H1 (cell line): ENCODE data around the gene MACROD2. TPM values are rescaled to one million over a fixed set of nuclear protein-coding genes. Genes with fewer than 3 reads are reported as not detected.

Experiments used
- CTCF ChIA-PET: fragments of 300-600 bp; sonication (Branson Sonifier 250); formaldehyde crosslinking; loops from one replicate; lab custom pipeline; 2021; ENCODE audit not compliant: partially characterized antibody; lab: Charles Lee
- POLR2A ChIA-PET: fragments of 300-600 bp; sonication (Branson Sonifier 250); formaldehyde crosslinking; loops from one replicate; lab custom pipeline; 2021; ENCODE audit warnings: inconsistent platforms; ENCODE audit not compliant: partially characterized antibody; lab: Charles Lee
- DNase-seq, 2 experiments: peaks; one replicate each; pipeline versions ENCODE4 v3.0.0 to v3.0.0-alpha.2; 2010 to 2022; ENCODE audit warnings: low spot score in 2 of 2, low read depth in 1 of 2, mixed read lengths in 1 of 2
- FAIRE-seq: peaks from 2 replicates; lab custom pipeline; 2011; peaks lifted over from hg19 to GRCh38; lab: Jason Lieb, UNC
- H2AFZ ChIP-seq: 2 replicates; pipeline ENCODE4 v1.8.1; 2012; ENCODE audit warnings: low read length, inconsistent platforms
- H2AK5ac ChIP-seq: 2 replicates; pipeline ENCODE4 v1.6.1; 2013; ENCODE audit warnings: low read depth, low read length
- H2BK120ac ChIP-seq: replicated peaks from 2 replicates; pipeline ENCODE3; 2013; ENCODE audit warnings: low read depth, low read length, inconsistent platforms
- H2BK12ac ChIP-seq: 2 replicates; pipeline ENCODE4 v1.6.1; 2013; ENCODE audit warnings: low read depth, low read length
- H2BK15ac ChIP-seq: 2 replicates; pipeline ENCODE4 v1.6.1; 2013; ENCODE audit warnings: low read length
- H2BK20ac ChIP-seq: 2 replicates; pipeline ENCODE4 v1.6.1; 2013; ENCODE audit warnings: low read length
- H2BK5ac ChIP-seq: 2 replicates; pipeline ENCODE4 v1.6.1; 2013; ENCODE audit warnings: low read depth, low read length
- H3K14ac ChIP-seq: 2 replicates; pipeline ENCODE4 v1.6.1; 2013; ENCODE audit warnings: inconsistent platforms; ENCODE audit not compliant: insufficient read length
- H3K18ac ChIP-seq: 2 replicates; pipeline ENCODE4 v1.6.1; 2013; ENCODE audit warnings: low read length; ENCODE audit errors: extremely low read depth
- H3K23ac ChIP-seq: 2 replicates; pipeline ENCODE4 v1.6.1; 2013; ENCODE audit warnings: inconsistent platforms; ENCODE audit not compliant: insufficient read length
- H3K23me2 ChIP-seq: 2 replicates; pipeline ENCODE4 v1.6.1; 2013; ENCODE audit warnings: low read depth, low read length
- H3K27ac ChIP-seq: 2 replicates; pipeline ENCODE4 v1.6.1; 2011; ENCODE audit warnings: low read depth, low read length, inconsistent platforms
- H3K27me3 ChIP-seq, 4 experiments: replicated peaks in 1 of 4; 1 replicate in 1 of 4; 2 replicates in 3 of 4; pipeline versions ENCODE4 v1.6.1 to v1.8.1; 2011 to 2013; ENCODE audit warnings: low read length in 3 of 4, mild to moderate bottlenecking in 3 of 4, inconsistent platforms in 2 of 4, mixed read lengths in 2 of 4, moderate library complexity in 1 of 4; ENCODE audit not compliant: control insufficient read depth in 3 of 4, insufficient read depth in 3 of 4; ENCODE audit errors: extremely low read depth in 1 of 4
- H3K36me3 ChIP-seq, 4 experiments: 2 replicates each; pipeline versions ENCODE4 v1.6.1 to v1.8.1; 2011 to 2013; ENCODE audit warnings: mild to moderate bottlenecking in 4 of 4, low read length in 3 of 4, moderate library complexity in 2 of 4, control low read depth in 1 of 4, inconsistent platforms in 1 of 4; ENCODE audit not compliant: insufficient read depth in 4 of 4, control insufficient read depth in 2 of 4
- H3K4ac ChIP-seq: replicated peaks from 2 replicates; pipeline ENCODE3; 2013; ENCODE audit warnings: low read length, low read depth, mixed read lengths, inconsistent platforms; ENCODE audit not compliant: insufficient read length
- H3K4me1 ChIP-seq, 4 experiments: replicated peaks in 1 of 4; 1 replicate in 1 of 4; 2 replicates in 3 of 4; pipeline versions ENCODE4 v1.6.1 to v1.8.1; 2011 to 2013; ENCODE audit warnings: low read length in 3 of 4, inconsistent platforms in 2 of 4, mixed read lengths in 1 of 4; ENCODE audit not compliant: insufficient read depth in 4 of 4, control insufficient read depth in 3 of 4
- H3K4me2 ChIP-seq, 2 experiments: 2 replicates each; pipeline versions ENCODE4 v1.6.1 to v1.8.1; 2011 to 2013; ENCODE audit warnings: low read depth in 2 of 2, low read length in 2 of 2, control low read depth in 1 of 2, inconsistent platforms in 1 of 2, mild to moderate bottlenecking in 1 of 2; ENCODE audit not compliant: insufficient read depth in 1 of 2
- H3K4me3 ChIP-seq, 4 experiments: fragments of 200-600, 300-600 bp in 1 of 4; sonication (generic), shearing (Covaris generic), sonication (Bioruptor Twin) in 1 of 4; 2 replicates each; pipeline versions ENCODE4 v1.5.1 to v1.8.1; 2011 to 2016; ENCODE audit warnings: low read length in 4 of 4, low read depth in 3 of 4, control low read depth in 2 of 4, inconsistent platforms in 2 of 4, mild to moderate bottlenecking in 2 of 4, mixed read lengths in 1 of 4, moderate library complexity in 1 of 4; ENCODE audit not compliant: insufficient read depth in 2 of 4; ENCODE audit errors: extremely low read depth in 1 of 4
- H3K56ac ChIP-seq: replicated peaks from 2 replicates; pipeline ENCODE3; 2013; ENCODE audit warnings: low read depth, mild to moderate bottlenecking, mixed read lengths, low read length, inconsistent platforms; ENCODE audit not compliant: insufficient read length
- H3K79me1 ChIP-seq: 2 replicates; pipeline ENCODE4 v1.6.1; 2013; ENCODE audit warnings: low read depth, low read length, control low read depth
- H3K79me2 ChIP-seq, 2 experiments: 2 replicates each; pipeline versions ENCODE4 v1.6.1 to v1.8.1; 2012 to 2013; ENCODE audit warnings: low read length in 2 of 2, mild to moderate bottlenecking in 2 of 2, inconsistent platforms in 1 of 2; ENCODE audit not compliant: insufficient read depth in 2 of 2, control insufficient read depth in 1 of 2
- H3K9ac ChIP-seq, 4 experiments: replicated peaks in 1 of 4; 1 replicate in 1 of 4; 2 replicates in 3 of 4; pipeline versions ENCODE4 v1.6.1 to v1.8.1; 2011 to 2013; ENCODE audit warnings: low read depth in 3 of 4, low read length in 3 of 4, control low read depth in 2 of 4, mild to moderate bottlenecking in 2 of 4, moderate library complexity in 2 of 4, inconsistent platforms in 1 of 4; ENCODE audit errors: extremely low read depth in 1 of 4
- H3K9me3 ChIP-seq, 2 experiments: 2 replicates each; pipeline versions ENCODE4 v1.6.1 to v1.8.1; 2012 to 2013; ENCODE audit warnings: mild to moderate bottlenecking in 2 of 2, moderate library complexity in 2 of 2, control low read depth in 1 of 2, inconsistent platforms in 1 of 2, low read depth in 1 of 2, low read length in 1 of 2, mixed read lengths in 1 of 2; ENCODE audit not compliant: insufficient read depth in 2 of 2
- H4K20me1 ChIP-seq, 2 experiments: replicated peaks in 1 of 2; 2 replicates each; pipeline versions ENCODE3 to v1.8.1; 2011 to 2013; ENCODE audit warnings: inconsistent platforms in 2 of 2, low read length in 2 of 2, mild to moderate bottlenecking in 1 of 2; ENCODE audit not compliant: insufficient read depth in 2 of 2, control insufficient read depth in 1 of 2
- H4K5ac ChIP-seq: 2 replicates; pipeline ENCODE4 v1.6.1; 2013; ENCODE audit warnings: low read length, low read depth, mixed read lengths, inconsistent platforms; ENCODE audit not compliant: insufficient read length
- H4K8ac ChIP-seq: 2 replicates; pipeline ENCODE4 v1.8.0; 2013; ENCODE audit warnings: mild to moderate bottlenecking, moderate library complexity, low read length, inconsistent platforms; ENCODE audit not compliant: insufficient read depth; ENCODE audit errors: extremely low read depth
- H4K91ac ChIP-seq: replicated peaks from 2 replicates; pipeline ENCODE3; 2013; ENCODE audit warnings: low read length, mixed read lengths, inconsistent platforms; ENCODE audit not compliant: insufficient read length
- WGBS, 2 experiments: shearing (Covaris generic) in 1 of 2; methylation state at CpG; one replicate each; pipeline versions ENCODE4 v1.1.6 to v1.1.7; 2013 to 2015; ENCODE audit warnings: low lambda C conversion rate in 2 of 2, mixed read lengths in 2 of 2, inconsistent platforms in 1 of 2, low coverage in 1 of 2, missing lambda C conversion rate in 1 of 2; ENCODE audit not compliant: insufficient replicate concordance in 2 of 2, insufficient coverage in 1 of 2, insufficient read length in 1 of 2; ENCODE audit errors: extremely low coverage in 1 of 2, missing lambda C conversion rate in 1 of 2; 5-methylcytosine and 5-hydroxymethylcytosine counted together
- polyA plus RNA-seq, 7 experiments: library from polyadenylated mRNA; depleted of rRNA in 3 of 7; stranded (reverse) in 5 of 7; unstranded in 2 of 7; fragments of >200 nt in 5 of 7; fragments of 200-250 nt in 2 of 7; gene quantifications; 1 replicate in 5 of 7; 2 replicates in 1 of 7; 4 replicates in 1 of 7; pipeline versions ENCODE4 v1.2.1 to v1.2.3, GENCODE V29; 2011 to 2013; ENCODE audit warnings: missing spikeins in 2 of 7, mixed read lengths in 2 of 7
- total RNA-seq: library from RNA; stranded (reverse); fragmentation: NEBNext Ultra II Directional; extraction: Animal tissue kit (Norgen Biotek cat#: 25700); gene quantifications from 2 replicates; pipeline ENCODE4 v1.2.1, GENCODE V29; 2021

The MACROD2 gene
- total and polyA plus RNA-seq, 2 of the 8 experiments (the other 6 are each of a cell fraction or from before 2014, with no cell fraction given), result 0.70 to 3.9 TPM

- FAIRE-seq, result no peak
- no peaks in the 10 kb centered on the region for H3K79me2 ChIP-seq
- no peak overlapping the region for H3K4me3 ChIP-seq
- 82% methylated on average over 1 of the region's 1 CpG; no CpG with 5 or more reads in 1 of the 2 experiments for WGBS, 2 experiments
- no peaks in the 10 kb centered on the region for H3K9me3 ChIP-seq
- H3K4ac ChIP-seq, result no peak overlapping the region
- no peak overlapping the region for H2AK5ac ChIP-seq
- no peak overlapping the region for H3K56ac ChIP-seq
- H3K18ac ChIP-seq, result no peak overlapping the region
- no peaks in the 10 kb centered on the region for H3K79me1 ChIP-seq
- ChIA-PET CTCF (interaction anchor here (0.6 kb wide), 1 partner anchor 97 kb away, joined by 3 read pairs; no protein-coding TSS in a partner anchor), POLR2A (no interaction called here)
- H2BK5ac ChIP-seq, result no peak overlapping the region
- no peak overlapping the region for H2BK15ac ChIP-seq
- no peak overlapping the region for H3K4me2 ChIP-seq
- no peak overlapping the region for H3K9ac ChIP-seq
- no peaks in the 10 kb centered on the region; the same call in 1 of the 2 replicates for H3K23me2 ChIP-seq
- no peaks in the 10 kb centered on the region for H3K27me3 ChIP-seq
- H4K20me1 ChIP-seq, result no peaks in the 10 kb centered on the region
- no peak for DNase-seq
- H3K14ac ChIP-seq, result no peak overlapping the region
- no peak overlapping the region for H3K23ac ChIP-seq
- H2BK20ac ChIP-seq, result no peak overlapping the region
- no peak overlapping the region for H3K27ac ChIP-seq
- no peaks in the 10 kb centered on the region for H3K36me3 ChIP-seq
- H2AFZ ChIP-seq, result no peak overlapping the region
- H4K8ac ChIP-seq, result no peak overlapping the region
- no peak overlapping the region for H2BK120ac ChIP-seq
- H3K4me1 ChIP-seq, result peaks cover 0 to 5% (median 0%) of the 10 kb centered on the region in 4 experiments; a peak in 1 of 7 replicates
- H4K91ac ChIP-seq, result no peak overlapping the region
- no peak overlapping the region for H2BK12ac ChIP-seq
- no peak overlapping the region for H4K5ac ChIP-seq
Observed at GRCh38 chr20:14721926-14722452, 726.7 kb downstream of the MACROD2 start.
